HG02981 (cell line): ENCODE data around the gene KRTAP24-1.

Experiments
- ATAC-seq: cut with Tn5 transposase; IDR thresholded peaks from one replicate; pipeline ENCODE4 v1.9.1; 2021; ENCODE audit warnings: mild to moderate bottlenecking, moderate library complexity; ENCODE audit not compliant: unreplicated experiment

Gene KRTAP24-1, protein sequence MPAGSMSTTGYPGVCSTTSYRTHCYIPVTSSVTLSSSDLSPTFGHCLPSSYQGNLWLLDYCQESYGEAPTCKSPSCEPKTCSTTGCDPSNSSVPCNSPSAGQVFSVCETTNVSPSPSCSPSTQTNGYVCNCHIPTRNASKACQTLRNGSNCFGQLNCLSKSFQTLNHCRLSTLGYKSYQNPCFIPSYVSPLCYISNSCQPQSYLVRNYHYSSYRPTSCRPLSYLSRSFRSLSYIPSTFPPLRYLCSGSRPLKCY

DNA sequence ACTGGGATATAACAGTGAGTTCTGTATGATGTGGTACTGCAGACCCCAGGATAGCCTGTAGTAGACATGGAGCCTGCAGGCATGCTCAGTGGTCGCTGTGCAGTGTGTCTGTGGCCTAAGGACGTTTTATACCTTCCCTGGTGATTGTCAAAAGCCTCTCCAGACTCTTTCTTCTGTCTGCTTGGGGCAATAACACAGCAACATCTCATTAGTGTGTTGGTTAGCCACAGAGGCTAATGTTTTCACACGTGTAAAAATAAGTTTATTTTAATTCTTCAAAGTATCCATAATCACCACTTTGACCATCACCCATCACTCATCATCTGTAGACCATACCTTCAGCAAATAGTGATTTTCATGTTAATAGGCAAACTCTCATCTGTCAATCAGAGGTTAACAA, at the start of gene KRTAP24-1:
KRTAP24-1 (minus strand) TSS at position 101 of the 400 bp plus-strand sequence; CDS start at position 83, 18 bp downstream.
- ATAC-seq, result no peak

DNA sequence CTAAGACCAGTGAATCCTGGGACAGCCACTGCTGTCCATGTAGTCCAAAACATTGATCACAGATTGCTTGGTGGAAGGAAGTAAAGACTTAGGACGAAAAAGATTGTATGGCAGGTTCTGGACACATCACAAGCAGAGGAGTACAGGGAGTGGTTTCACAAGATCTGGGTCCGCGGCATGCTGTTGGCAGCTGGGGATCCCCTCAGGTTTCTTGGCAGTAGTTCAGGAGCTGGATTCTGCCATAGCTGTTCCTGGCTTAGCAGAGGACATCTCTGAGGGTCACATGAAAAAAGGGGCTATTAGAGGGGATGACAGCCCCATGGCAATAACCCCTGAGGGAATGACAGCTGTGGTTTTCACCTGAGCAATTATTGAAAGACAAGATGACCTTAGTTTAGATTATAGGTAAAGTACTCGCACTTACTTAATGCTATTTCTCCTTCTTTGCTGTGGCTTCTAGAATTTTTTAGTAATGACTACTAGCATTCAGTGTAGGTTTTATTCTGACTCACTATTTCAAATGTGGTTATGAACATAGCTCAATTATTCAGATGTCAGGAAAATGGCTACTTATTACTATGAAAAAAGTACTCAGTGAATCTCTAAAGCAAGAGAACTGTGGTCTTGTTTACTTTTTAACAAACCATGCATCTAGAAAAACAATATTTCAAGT, 46.6 kb upstream of the KRTAP24-1 start:
- ATAC-seq, result no peak

DNA sequence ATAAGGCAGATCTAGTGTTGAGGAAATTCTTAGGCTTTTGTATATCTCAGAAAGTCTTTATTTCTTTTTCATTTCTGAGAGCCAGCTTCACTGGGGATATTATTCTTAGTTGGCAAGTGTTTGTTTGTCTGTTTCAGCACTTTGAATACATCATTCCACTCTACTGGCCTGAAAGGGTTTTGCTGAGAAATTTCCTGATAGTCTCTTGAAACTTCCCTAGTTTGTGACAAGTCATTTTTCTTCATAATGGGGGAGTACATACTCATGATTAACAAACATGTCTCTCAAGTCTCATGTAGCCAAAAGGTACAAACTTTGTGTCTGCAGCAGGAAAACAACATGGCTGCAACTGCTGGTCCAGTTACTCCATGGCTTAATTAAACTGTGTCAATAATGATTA, 43.6 kb upstream of the KRTAP24-1 start:
- ATAC-seq, result no peak

DNA sequence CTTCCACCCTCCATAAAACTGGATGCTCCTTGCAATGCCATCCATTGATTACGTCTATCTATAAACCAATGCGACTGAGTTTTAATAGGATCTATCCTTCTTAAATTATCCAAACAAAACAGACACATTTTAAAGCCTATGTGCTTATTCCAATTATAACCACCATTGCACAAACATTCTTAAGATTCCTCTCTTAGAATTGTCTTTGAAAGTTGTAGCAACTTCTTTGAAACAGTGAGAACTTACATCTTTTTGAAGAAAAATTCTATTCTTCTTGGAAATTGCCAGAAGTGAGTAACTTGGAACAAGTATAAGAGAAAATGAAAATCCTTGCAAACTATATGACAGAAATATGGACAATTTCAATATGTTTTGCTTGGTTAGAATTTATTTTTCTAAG, 37.5 kb upstream of the KRTAP24-1 start, which contains the start of gene KRTAP26-1:
KRTAP26-1 (minus strand) TSS at position 101 of the 400 bp plus-strand sequence. CDS start 280 bp downstream, outside the sequence.
- no peak for ATAC-seq

DNA sequence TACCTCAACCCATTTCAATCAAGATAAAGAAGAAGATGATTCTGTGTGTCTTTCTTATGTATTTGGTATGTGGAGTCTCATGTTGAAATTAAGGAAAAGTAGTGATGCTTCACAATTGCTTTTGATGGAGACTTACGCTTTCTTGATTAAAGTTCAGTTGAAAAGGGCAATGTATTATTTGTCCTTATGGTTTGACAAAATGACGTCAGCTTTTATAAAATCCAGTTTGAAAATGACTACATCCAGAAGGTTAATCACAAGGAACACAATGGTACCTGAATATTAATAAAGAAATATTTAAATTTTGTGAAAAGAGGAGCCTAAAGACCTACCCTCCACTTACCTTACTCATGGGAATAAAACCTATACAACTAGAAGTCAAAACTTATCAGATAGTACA, 33.0 kb upstream of the KRTAP24-1 start:
- no peak for ATAC-seq

DNA sequence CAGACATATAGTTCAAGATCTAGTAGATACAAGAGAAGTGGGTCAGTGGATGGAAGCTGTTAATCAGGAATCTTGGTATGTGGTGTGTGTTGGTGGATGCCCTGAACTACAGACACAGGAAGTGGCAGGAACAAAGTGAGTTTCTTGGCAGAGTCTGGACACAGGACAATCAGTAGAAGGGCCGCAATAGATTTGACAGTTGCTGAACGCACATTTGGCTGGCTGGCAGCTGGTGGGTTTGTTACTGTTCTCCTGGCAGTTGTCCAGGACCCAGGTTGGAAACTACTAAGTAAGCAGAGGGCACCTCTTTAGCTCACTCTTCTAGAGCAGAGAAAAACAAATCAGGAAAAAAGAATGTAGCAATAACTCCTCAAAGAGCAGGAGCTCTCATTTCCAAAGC, 24.1 kb upstream of the KRTAP24-1 start:
- ATAC-seq, result no peak

GRCh38 chr21:30305136-30305535, 22.4 kb upstream of the KRTAP24-1 start:
- no peak for ATAC-seq

DNA sequence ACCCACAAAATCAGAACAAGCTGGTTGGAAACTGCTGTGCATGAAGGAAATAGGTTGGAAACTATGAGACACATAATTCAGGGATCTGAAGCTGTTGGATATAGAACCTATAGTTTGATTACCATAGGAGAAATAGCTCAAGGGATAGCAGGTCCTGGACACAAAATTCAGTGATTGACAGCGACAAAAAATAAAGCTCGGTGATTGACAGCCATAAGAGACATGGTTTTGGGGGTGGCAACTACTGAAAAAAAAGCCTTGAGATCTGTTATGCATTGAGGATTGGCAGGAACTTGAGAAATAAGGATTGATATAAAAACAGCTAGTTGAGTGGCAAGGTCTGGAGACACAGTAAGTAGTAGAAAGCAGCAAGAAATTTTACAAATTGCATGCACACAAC, 6.5 kb upstream of the KRTAP24-1 start, which contains the start of gene KRTAP25-1:
KRTAP25-1 (minus strand) TSS at position 300 of the 400 bp plus-strand sequence; CDS start at position 276, 24 bp downstream.
- ATAC-seq, result no peak

DNA sequence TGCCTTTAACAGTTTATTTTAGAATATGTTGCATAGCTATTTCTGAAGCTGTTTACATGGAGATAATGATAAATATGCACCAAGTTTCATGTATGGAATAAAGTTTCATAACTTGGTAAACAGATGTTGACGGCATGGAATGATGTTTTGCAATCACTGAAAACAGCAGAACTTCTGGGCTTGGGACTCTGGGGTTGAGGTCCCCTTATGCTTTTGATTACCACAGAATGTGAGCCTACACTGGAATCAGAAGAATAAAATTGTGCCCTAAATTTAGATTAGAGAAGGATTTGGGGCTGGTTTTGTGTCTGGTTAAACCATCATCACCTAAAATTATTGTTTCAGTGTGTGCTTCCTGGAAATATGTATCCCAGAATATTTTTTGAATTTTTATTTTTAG, 11.1 kb downstream of the KRTAP24-1 start:
- ATAC-seq, result no peak

- no peak for ATAC-seq
These were observed 11.6 kb downstream of the KRTAP24-1 start for GRCh38 chr21:30271156-30271555.

DNA sequence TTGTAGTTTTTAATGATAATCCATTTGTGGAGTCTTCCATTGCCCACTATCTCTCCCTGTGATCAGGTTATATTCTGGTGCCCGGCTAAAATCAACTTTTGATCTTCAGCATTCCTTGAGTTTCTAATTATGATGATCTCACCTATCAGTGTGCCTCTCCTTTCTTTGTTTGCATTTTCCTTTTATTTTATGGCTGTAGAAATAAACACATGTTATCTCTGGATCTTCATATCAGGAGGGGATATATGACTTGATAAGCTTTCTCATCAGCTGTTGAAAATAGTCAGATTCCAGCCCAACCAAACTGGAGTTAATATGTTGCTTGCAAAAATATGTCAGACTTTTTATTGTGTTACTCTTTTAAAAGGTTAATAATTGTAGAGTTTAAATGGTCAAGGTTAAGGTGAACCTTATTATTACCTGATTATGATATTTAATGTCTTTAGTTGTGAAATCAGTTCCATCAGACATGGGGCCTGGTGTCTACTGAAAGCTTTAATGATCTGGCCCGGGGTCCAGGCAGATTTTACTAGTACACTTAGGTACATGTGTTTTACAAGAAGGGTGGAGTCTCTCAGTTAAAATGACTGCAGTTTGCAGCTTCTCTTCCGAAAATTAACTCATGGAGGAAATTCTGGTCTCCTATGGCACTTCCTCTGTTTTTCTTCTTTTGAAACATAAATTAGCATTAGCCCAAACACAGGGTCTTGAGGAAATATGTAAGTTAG, 12.8 kb downstream of the KRTAP24-1 start:
- no peak for ATAC-seq

DNA sequence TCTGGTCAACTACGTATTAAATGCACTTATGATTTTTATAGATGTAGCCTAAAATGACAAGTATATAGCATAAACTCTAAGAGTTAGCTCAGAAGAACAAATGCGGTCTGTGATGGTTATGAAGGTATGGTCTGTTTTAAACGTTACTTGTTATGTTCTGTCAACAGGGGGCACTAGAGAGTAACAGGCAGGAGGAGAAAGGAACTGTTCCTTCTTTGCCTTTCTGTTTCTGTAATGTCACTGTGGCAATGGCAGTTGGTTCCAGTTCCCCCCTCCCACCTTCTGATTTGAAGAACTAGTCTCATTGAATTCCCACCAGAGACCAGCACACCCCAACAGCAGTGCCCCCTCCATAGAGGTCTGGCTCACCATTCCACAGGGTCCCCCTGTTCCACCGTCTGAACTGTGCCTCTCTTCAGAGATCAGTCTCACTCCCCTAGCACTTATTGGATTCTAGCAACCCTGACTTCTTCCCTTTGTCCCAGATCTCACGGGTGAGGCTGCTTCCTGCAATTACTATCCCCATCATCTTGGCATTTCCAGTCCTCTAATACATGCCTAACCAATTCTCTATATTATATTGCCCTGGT, 14.0 kb downstream of the KRTAP24-1 start:
- no peak for ATAC-seq

- no peak for ATAC-seq
These were observed 25.0 kb downstream of the KRTAP24-1 start for GRCh38 chr21:30257773-30258172.

- ATAC-seq, result no peak
These were observed 26.6 kb downstream of the KRTAP24-1 start for GRCh38 chr21:30256100-30256499.

- no peak for ATAC-seq
These were observed 27.1 kb downstream of the KRTAP24-1 start for GRCh38 chr21:30255679-30256078.

DNA sequence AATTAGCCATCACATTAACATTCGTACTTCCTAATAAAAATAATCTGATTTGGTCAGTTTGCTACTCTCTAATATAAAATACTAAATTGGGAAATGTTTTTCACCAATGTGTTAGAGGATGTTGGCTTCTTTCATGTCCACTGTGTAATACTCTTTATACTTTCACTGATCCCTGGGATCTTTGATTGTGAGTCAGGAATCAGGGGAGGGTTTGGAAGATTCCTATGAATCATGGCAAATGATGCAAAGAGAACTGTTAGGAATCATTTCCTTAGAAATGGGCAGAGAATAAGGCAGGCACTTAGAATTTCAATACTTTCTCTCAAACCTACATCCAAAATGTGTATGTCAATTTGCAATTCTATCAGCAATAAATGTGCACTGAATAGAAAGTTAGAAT, 31.0 kb downstream of the KRTAP24-1 start:
- ATAC-seq, result no peak

DNA sequence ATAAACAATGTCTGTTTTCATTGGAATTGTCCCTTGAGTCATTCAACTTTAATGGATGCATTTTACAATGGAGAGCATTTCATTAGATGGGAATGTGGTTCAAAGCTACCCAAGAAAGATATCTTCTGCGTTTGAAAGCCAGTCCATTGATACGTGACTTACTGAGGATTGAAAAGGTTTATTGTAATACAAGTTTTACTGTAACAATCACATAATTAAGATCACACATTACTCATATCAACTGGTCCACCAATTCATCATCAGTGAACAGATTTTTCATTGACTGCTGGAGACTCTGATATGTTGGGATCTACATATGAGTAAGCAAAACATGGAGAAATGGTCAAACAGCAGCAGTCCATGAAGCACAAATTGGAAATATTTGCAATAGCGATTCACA, 32.8 kb downstream of the KRTAP24-1 start:
- no peak for ATAC-seq

DNA sequence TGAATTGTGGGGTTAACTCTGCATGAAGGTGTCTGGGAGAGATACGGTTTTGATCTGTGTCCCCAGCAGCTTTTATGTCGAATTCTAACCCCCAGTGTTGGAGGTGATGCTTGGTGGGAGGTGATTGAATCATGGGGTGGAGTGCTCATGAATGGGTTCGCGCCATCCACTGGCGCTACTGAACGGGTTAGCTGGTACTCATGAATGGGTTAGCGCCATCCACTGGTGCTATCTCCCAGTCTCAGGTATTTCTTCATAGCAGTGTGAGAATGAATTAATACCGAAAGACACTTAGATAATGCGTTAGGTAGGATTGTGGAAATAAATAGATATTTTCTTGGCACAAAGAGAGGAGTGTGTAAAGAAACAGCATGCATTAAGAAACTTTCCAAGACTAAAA, 33.9 kb downstream of the KRTAP24-1 start:
- no peak for ATAC-seq

DNA sequence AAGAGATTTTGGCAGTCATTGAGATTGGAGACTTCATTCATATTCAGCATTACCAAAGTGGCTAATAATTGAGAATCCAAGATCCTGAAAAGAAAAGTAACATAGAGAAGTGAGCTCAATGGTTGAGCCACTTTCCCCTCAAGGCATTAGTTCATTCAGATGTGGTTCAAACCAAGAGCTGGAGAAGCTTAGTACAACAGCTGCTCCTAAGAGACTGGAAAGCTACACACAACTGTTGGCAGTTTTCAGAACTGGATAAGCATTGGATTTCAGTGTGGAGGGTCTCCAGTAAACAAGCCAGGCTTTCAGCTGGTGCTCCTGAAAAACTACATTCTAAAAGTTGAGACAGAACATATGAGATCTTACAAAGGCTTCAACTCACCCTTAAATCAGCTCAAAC, 37.7 kb downstream of the KRTAP24-1 start:
- no peak for ATAC-seq

DNA sequence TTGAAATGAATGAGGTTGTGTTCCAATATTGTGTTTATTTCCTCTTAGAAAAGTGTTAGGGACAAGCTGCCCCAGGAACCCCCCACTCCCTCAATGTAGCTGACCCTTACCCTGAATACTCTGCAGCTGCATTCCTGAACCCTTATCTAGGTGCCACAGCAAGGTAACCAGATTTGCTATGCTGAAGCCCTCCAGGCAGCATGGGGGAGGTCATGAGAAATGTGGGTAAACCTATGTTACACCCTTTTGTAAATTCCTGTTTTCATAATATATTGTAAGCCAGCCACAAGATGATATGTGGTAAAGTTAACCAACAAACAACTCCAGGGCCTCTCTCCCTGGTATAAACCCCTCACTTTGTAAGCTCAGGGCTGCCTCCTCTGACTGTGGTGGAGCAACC, 39.1 kb downstream of the KRTAP24-1 start:
- no peak for ATAC-seq

DNA sequence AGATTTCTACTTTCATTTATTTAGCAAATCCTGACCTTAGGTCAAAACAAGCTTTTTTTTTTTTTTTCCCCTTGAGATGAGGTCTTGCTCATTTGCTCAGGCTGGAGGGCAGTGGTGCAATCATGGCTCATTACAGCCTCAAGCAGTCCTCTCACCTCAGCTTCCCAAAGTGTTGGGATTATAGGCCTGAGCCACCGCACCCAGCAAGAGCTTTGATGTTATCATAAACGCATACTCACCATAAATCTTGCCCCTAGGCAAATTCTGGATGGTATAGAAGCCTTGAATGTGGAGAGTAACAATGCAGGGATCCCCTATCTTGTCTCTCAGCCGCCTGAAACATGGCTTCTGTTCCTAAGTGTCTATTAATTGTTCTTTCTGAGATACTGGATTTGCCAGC, 42.1 kb downstream of the KRTAP24-1 start:
- ATAC-seq, result no peak
